Keratinocyte (primary cell): ENCODE data around the gene PFKFB4. TPM values are rescaled to one million over a fixed set of nuclear protein-coding genes. Genes with fewer than 3 reads are reported as not detected.

ENCODE experiments used
- DNase-seq: peaks from one replicate; pipeline ENCODE4 v3.0.0-alpha.2; 2011; ENCODE audit warnings: low read depth, missing footprints, low spot score
- FAIRE-seq: peaks from 2 replicates; lab custom pipeline; 2011; peaks lifted over from hg19 to GRCh38; lab: Jason Lieb, UNC
- H2AFZ ChIP-seq: 2 replicates; pipeline ENCODE4 v1.6.0; 2012; ENCODE audit warnings: low read length, control low read depth, inconsistent platforms; ENCODE audit not compliant: control insufficient read depth
- H3K27ac ChIP-seq: 2 replicates; pipeline ENCODE4 v1.5.1; 2011; ENCODE audit warnings: low read length; ENCODE audit not compliant: control insufficient read depth, insufficient read depth
- H3K27me3 ChIP-seq: 3 replicates; pipeline ENCODE4 v1.6.0; 2011; ENCODE audit warnings: low read length; ENCODE audit not compliant: control insufficient read depth, insufficient read depth; ENCODE audit errors: extremely low read depth
- H3K36me3 ChIP-seq, 2 experiments: 2 replicates in 1 of 2; 3 replicates in 1 of 2; pipeline ENCODE4 v1.5.1; 2011; ENCODE audit warnings: low read length in 2 of 2, mild to moderate bottlenecking in 1 of 2; ENCODE audit not compliant: control insufficient read depth in 2 of 2, insufficient read depth in 2 of 2; ENCODE audit errors: extremely low read depth in 1 of 2
- H3K4me1 ChIP-seq: 3 replicates; pipeline ENCODE4 v1.5.1; 2011; ENCODE audit warnings: low read length; ENCODE audit not compliant: control insufficient read depth, insufficient read depth; ENCODE audit errors: extremely low read depth
- H3K4me2 ChIP-seq: 3 replicates; pipeline ENCODE4 v1.6.0; 2011; ENCODE audit warnings: low read depth, low read length; ENCODE audit not compliant: control insufficient read depth, insufficient read depth; ENCODE audit errors: extremely low read depth
- H3K4me3 ChIP-seq, 3 experiments: fragments of 200-600 bp in 1 of 3; sonication (generic) in 1 of 3; 2 replicates in 2 of 3; 3 replicates in 1 of 3; pipeline ENCODE4 v1.5.1; 2011 to 2016; ENCODE audit warnings: low read length in 3 of 3, mild to moderate bottlenecking in 3 of 3, control low read depth in 2 of 3, inconsistent platforms in 1 of 3, low read depth in 1 of 3, mixed read lengths in 1 of 3, mixed run types in 1 of 3, moderate library complexity in 1 of 3; ENCODE audit not compliant: control insufficient read depth in 2 of 3, insufficient read depth in 2 of 3; ENCODE audit errors: extremely low read depth in 1 of 3
- H3K79me2 ChIP-seq: 2 replicates; pipeline ENCODE4 v1.6.0; 2012; ENCODE audit warnings: low read length; ENCODE audit not compliant: control insufficient read depth, insufficient read depth
- H3K9ac ChIP-seq: 3 replicates; pipeline ENCODE4 v1.6.0; 2011; ENCODE audit warnings: low read length; ENCODE audit not compliant: control insufficient read depth, insufficient read depth; ENCODE audit errors: extremely low read depth
- H3K9me1 ChIP-seq: 3 replicates; pipeline ENCODE4 v1.6.0; 2011; ENCODE audit warnings: low read length; ENCODE audit not compliant: control insufficient read depth, insufficient read depth; ENCODE audit errors: extremely low read depth
- H3K9me3 ChIP-seq: 2 replicates; pipeline ENCODE4 v1.5.1; 2012; ENCODE audit warnings: low read depth, low read length; ENCODE audit not compliant: control insufficient read depth
- H4K20me1 ChIP-seq: 3 replicates; pipeline ENCODE4 v1.6.0; 2011; ENCODE audit warnings: low read length; ENCODE audit not compliant: control insufficient read depth, insufficient read depth; ENCODE audit errors: extremely low read depth
- CTCF ChIP-seq, 3 experiments: IDR thresholded peaks in 1 of 3; conservative IDR thresholded peaks in 1 of 3; optimal IDR thresholded peaks in 1 of 3; 2 replicates in 2 of 3; 3 replicates in 1 of 3; pipeline versions ENCODE3 to v1.5.1; 2011; ENCODE audit warnings: low read length in 3 of 3, mild to moderate bottlenecking in 3 of 3, moderate library complexity in 2 of 3, control low read depth in 1 of 3, inconsistent platforms in 1 of 3; ENCODE audit not compliant: insufficient read depth in 2 of 3; ENCODE audit errors: extremely low read depth in 1 of 3
- EZH2 ChIP-seq: IDR thresholded peaks from one replicate; pipeline ENCODE4 v1.6.1; 2012; ENCODE audit warnings: inconsistent platforms, mild to moderate bottlenecking, low read length, moderate library complexity
- dilution Hi-C: fragments of 300-500 bp; cut with MboI; formaldehyde crosslinking; loops from one replicate; pipeline ENCODE4 v1.7.0; 2020; ENCODE audit warnings: low sequenced_read_pairs; ENCODE audit not compliant: extremely low pct_ligation_motif_present
- polyA plus RNA-seq, 5 experiments: library from polyadenylated mRNA; depleted of rRNA in 3 of 5; stranded (reverse) in 3 of 5; stranded (forward) in 1 of 5; unstranded in 1 of 5; fragments of >200 nt; gene quantifications; 1 replicate in 1 of 5; 2 replicates in 3 of 5; 3 replicates in 1 of 5; pipeline versions ENCODE4 v1.2.1 to v1.2.3, GENCODE V29; 2011 to 2012; ENCODE audit warnings: missing spikeins in 2 of 5, low read depth in 1 of 5, low replicate concordance in 1 of 5

PFKFB4 gene
- polyA plus RNA-seq, 1 donor (not counting 4 experiments of a cell fraction or from before 2014, with no cell fraction given) = 15.1 TPM

- peaks cover 27 to 31% of the 10 kb centered on the region in 2 experiments for H3K36me3 ChIP-seq
- H3K9me3 ChIP-seq = no peaks in the 10 kb centered on the region
- H3K27me3 ChIP-seq = no peaks in the 10 kb centered on the region
- no peak overlapping the region for H2AFZ ChIP-seq
- no peak overlapping the region for H3K27ac ChIP-seq
- no peaks in the 10 kb centered on the region for H3K4me1 ChIP-seq
- DNase-seq = no peak
- H4K20me1 ChIP-seq = no peaks in the 10 kb centered on the region
- H3K4me2 ChIP-seq = no peak overlapping the region
- no peak for TF ChIP-seq EZH2
- no peak for TF ChIP-seq CTCF (optimal IDR thresholded peaks at IDR 0.05 in 1 of 3, IDR thresholded peaks at IDR 0.05 in 1 of 3, conservative IDR thresholded peaks at IDR 0.05 in 1 of 3; ENCODE audit: extremely low read depth in 1 of 3, insufficient read depth in 2 of 3, low read length in 3 of 3)
- H3K9me1 ChIP-seq = no peaks in the 10 kb centered on the region
- no peak for FAIRE-seq
- H3K4me3 ChIP-seq = no peak overlapping the region
- dilution Hi-C loops = no loop called here
- H3K9ac ChIP-seq = no peak overlapping the region
- no peaks in the 10 kb centered on the region for H3K79me2 ChIP-seq
Observed at GRCh38 chr3:48546203-48546829, 10.3 kb downstream of the PFKFB4 start.

- DNase-seq (no peak), FAIRE-seq (no peak)
- Histone ChIP-seq H4K20me1 (no peaks in the 10 kb centered on the region), H3K9me3 (no peaks in the 10 kb centered on the region), H3K9me1 (no peaks in the 10 kb centered on the region), H3K9ac (no peak overlapping the region), H2AFZ (no peak overlapping the region), H3K4me3 (no peak overlapping the region), H3K36me3 (peaks cover 25 to 28% of the 10 kb centered on the region in 2 experiments), H3K4me2 (no peak overlapping the region), H3K79me2 (no peaks in the 10 kb centered on the region), H3K4me1 (no peaks in the 10 kb centered on the region), H3K27ac (no peak overlapping the region), H3K27me3 (no peaks in the 10 kb centered on the region)
- dilution Hi-C loops = no loop called here
- TF ChIP-seq EZH2 (no peak), CTCF (optimal IDR thresholded peaks at IDR 0.05 in 1 of 3, IDR thresholded peaks at IDR 0.05 in 1 of 3, conservative IDR thresholded peaks at IDR 0.05 in 1 of 3; ENCODE audit: extremely low read depth in 1 of 3, insufficient read depth in 2 of 3, low read length in 3 of 3) (no peak)
Observed at GRCh38 chr3:48544141-48544540, 12.5 kb downstream of the PFKFB4 start.
